Urinary bladder (tissue), 4 donors: ENCODE results near the gene SKAP1. TPM values are rescaled to one million over a fixed set of nuclear protein-coding genes. Genes with fewer than 3 reads are reported as not detected.
"Not testable (repeated sequence)": the region's sequence is repeated elsewhere in the genome, so short reads cannot be mapped to it uniquely, and the experiment has no call there.

Experiments used
- DNase-seq: peaks from one replicate; pipeline ENCODE4 v3.0.0-alpha.2; 2015; ENCODE audit errors: extremely low spot score
- H3K27ac ChIP-seq: one replicate; pipeline ENCODE4 v1.5.1; 2013; ENCODE audit warnings: low read depth, mild to moderate bottlenecking, moderate library complexity
- H3K36me3 ChIP-seq: one replicate; pipeline ENCODE4 v1.6.1; 2013; ENCODE audit warnings: mild to moderate bottlenecking, moderate library complexity; ENCODE audit not compliant: insufficient read depth
- H3K4me1 ChIP-seq: one replicate; pipeline ENCODE4 v1.6.1; 2013; ENCODE audit warnings: mild to moderate bottlenecking, moderate library complexity; ENCODE audit not compliant: insufficient read depth
- H3K4me3 ChIP-seq: one replicate; pipeline ENCODE4 v1.5.1; 2013; ENCODE audit warnings: low read depth, low read length
- WGBS: extraction: QIAGEN DNeasy Blood & Tissue Kit; methylation state at CpG from one replicate; pipeline ENCODE4 v1.1.7; 2013; 5-methylcytosine and 5-hydroxymethylcytosine counted together
- polyA plus RNA-seq: library from polyadenylated mRNA; stranded (reverse); fragments of 200-250 nt; gene quantifications from one replicate; pipeline ENCODE4 v1.2.3, GENCODE V29; 2013
- total RNA-seq: library from RNA; depleted of rRNA; stranded (reverse); fragments of >200 nt; gene quantifications from one replicate; pipeline ENCODE4 v1.2.3, GENCODE V29; 2014
- donor health status: healthy with polysubstance abuse.
- donor health status: healthy.

SKAP1 gene
- total and polyA plus RNA-seq, 2 donors: 1.7 to 2.1 TPM

GRCh38 chr17:48299760-48300159 is 130.3 kb downstream of the SKAP1 start:
- no peak for DNase-seq
- H3K4me3 ChIP-seq: no peak overlapping the region
- no peak overlapping the region for H3K27ac ChIP-seq
- 92% methylated on average over 1 of the region's 1 CpG for WGBS
- H3K36me3 ChIP-seq: no peaks in the 10 kb centered on the region
- H3K4me1 ChIP-seq: no peaks in the 10 kb centered on the region

GRCh38 chr17:48297825-48298224 is 132.2 kb downstream of the SKAP1 start:
- Histone ChIP-seq H3K4me1 (no peaks in the 10 kb centered on the region), H3K27ac (no peak overlapping the region), H3K36me3 (no peaks in the 10 kb centered on the region), H3K4me3 (no peak overlapping the region)
- 64% methylated on average over 4 of the region's 4 CpGs for WGBS
- no peak for DNase-seq

- Histone ChIP-seq H3K4me3 (no peak overlapping the region), H3K27ac (no peak overlapping the region), H3K4me1 (no peaks in the 10 kb centered on the region), H3K36me3 (no peaks in the 10 kb centered on the region)
- WGBS: 89% methylated on average over 2 of the region's 2 CpGs
- DNase-seq: no peak
These were observed 133.6 kb downstream of the SKAP1 start for GRCh38 chr17:48296453-48296852.

GRCh38 chr17:48295362-48296288 is 134.4 kb downstream of the SKAP1 start:
- H3K4me1 ChIP-seq: no peaks in the 10 kb centered on the region
- no peak for DNase-seq
- no peak overlapping the region for H3K27ac ChIP-seq
- no peak overlapping the region for H3K4me3 ChIP-seq
- H3K36me3 ChIP-seq: no peaks in the 10 kb centered on the region
- 61% methylated on average over 7 of the region's 7 CpGs for WGBS

GRCh38 chr17:48294806-48295361 is 135.1 kb downstream of the SKAP1 start:
- Histone ChIP-seq H3K4me3 (no peak overlapping the region), H3K4me1 (no peaks in the 10 kb centered on the region), H3K27ac (no peak overlapping the region), H3K36me3 (no peaks in the 10 kb centered on the region)
- WGBS: 39% methylated on average over 3 of the region's 3 CpGs
- DNase-seq: no peak

- Histone ChIP-seq H3K27ac (no peak overlapping the region), H3K36me3 (no peaks in the 10 kb centered on the region), H3K4me1 (no peaks in the 10 kb centered on the region), H3K4me3 (no peak overlapping the region)
- DNase-seq: no peak
- WGBS: 53% methylated on average over 12 of the region's 12 CpGs
These were observed 135.8 kb downstream of the SKAP1 start for GRCh38 chr17:48294020-48294805.

GRCh38 chr17:48293319-48294019 is 136.5 kb downstream of the SKAP1 start:
- WGBS: 56% methylated on average over 9 of the region's 9 CpGs
- no peaks in the 10 kb centered on the region for H3K4me1 ChIP-seq
- no peak overlapping the region for H3K4me3 ChIP-seq
- no peak overlapping the region for H3K27ac ChIP-seq
- H3K36me3 ChIP-seq: no peaks in the 10 kb centered on the region
- no peak for DNase-seq

- Histone ChIP-seq H3K4me3 (no peak overlapping the region), H3K36me3 (no peaks in the 10 kb centered on the region), H3K27ac (no peak overlapping the region), H3K4me1 (no peaks in the 10 kb centered on the region)
- WGBS: 22% methylated on average over 2 of the region's 2 CpGs
- no peak for DNase-seq
These were observed 139.6 kb downstream of the SKAP1 start for GRCh38 chr17:48290378-48290777.

GRCh38 chr17:48286917-48287316 is 143.1 kb downstream of the SKAP1 start:
- not testable (repeated sequence) for DNase-seq, H3K36me3 ChIP-seq, H3K27ac ChIP-seq, H3K4me3 ChIP-seq, H3K4me1 ChIP-seq
- WGBS: 91% methylated on average over 9 of the region's 9 CpGs

GRCh38 chr17:48285614-48286013 is 144.4 kb downstream of the SKAP1 start:
- Histone ChIP-seq H3K4me1 (no peaks in the 10 kb centered on the region), H3K36me3 (no peaks in the 10 kb centered on the region), H3K4me3 (no peak overlapping the region), H3K27ac (no peak overlapping the region)
- DNase-seq: no peak

- Histone ChIP-seq H3K4me1 (no peaks in the 10 kb centered on the region), H3K4me3 (no peak overlapping the region), H3K27ac (no peak overlapping the region), H3K36me3 (no peaks in the 10 kb centered on the region)
- no peak for DNase-seq
- WGBS: 21% methylated on average over 1 of the region's 1 CpG
These were observed 146.1 kb downstream of the SKAP1 start for GRCh38 chr17:48283907-48284306.

- 51% methylated on average over 2 of the region's 2 CpGs for WGBS
- H3K36me3 ChIP-seq: no peaks in the 10 kb centered on the region
- no peak overlapping the region for H3K27ac ChIP-seq
These were observed 146.6 kb downstream of the SKAP1 start for GRCh38 chr17:48283411-48283810.

GRCh38 chr17:48282303-48282702 is 147.7 kb downstream of the SKAP1 start:
- H3K27ac ChIP-seq: no peak overlapping the region
- no peaks in the 10 kb centered on the region for H3K36me3 ChIP-seq
- H3K4me1 ChIP-seq: no peaks in the 10 kb centered on the region
- H3K4me3 ChIP-seq: no peak overlapping the region
- no peak for DNase-seq
- WGBS: 88% methylated on average over 2 of the region's 2 CpGs

More at GRCh38 chr17:48283411-48283810, 146.6 kb downstream of the SKAP1 start:
- no peak for DNase-seq
- no peaks in the 10 kb centered on the region for H3K4me1 ChIP-seq
- no peak overlapping the region for H3K4me3 ChIP-seq
